BE2C (cell line): ENCODE measurements around the gene HAUS2.
"Not testable (repeated sequence)": the region's sequence is repeated elsewhere in the genome, so short reads cannot be mapped to it uniquely, and the experiment has no call there.

Source experiments
- DNase-seq: peaks from one replicate; pipeline ENCODE4 v3.0.0-alpha.2; 2020
- H3K27me3 ChIP-seq: fragments of 250-450 bp; sonication (Bioruptor Pico); 2 replicates; pipeline ENCODE4 v1.5.1; 2020; ENCODE audit warnings: mild to moderate bottlenecking
- H3K36me3 ChIP-seq: fragments of 250-450 bp; sonication (Bioruptor Pico); 2 replicates; pipeline ENCODE4 v1.5.1; 2020; ENCODE audit warnings: mild to moderate bottlenecking
- H3K4me1 ChIP-seq: fragments of 250-450 bp; sonication (Bioruptor Pico); 2 replicates; pipeline ENCODE4 v1.5.1; 2020
- H3K4me3 ChIP-seq: 2 replicates; pipeline ENCODE4 v1.5.1; 2011; ENCODE audit warnings: low read depth, low read length
- H3K9me3 ChIP-seq: fragments of 250-450 bp; sonication (Bioruptor Pico); 2 replicates; pipeline ENCODE4 v1.5.1; 2020
- TF ChIP-seq, protein P1 (sequence below): IDR thresholded peaks from 2 replicates; pipeline ENCODE4 v1.5.1; 2012; ENCODE audit warnings: mild to moderate bottlenecking, low read depth, low read length

The HAUS2 gene

DNA sequence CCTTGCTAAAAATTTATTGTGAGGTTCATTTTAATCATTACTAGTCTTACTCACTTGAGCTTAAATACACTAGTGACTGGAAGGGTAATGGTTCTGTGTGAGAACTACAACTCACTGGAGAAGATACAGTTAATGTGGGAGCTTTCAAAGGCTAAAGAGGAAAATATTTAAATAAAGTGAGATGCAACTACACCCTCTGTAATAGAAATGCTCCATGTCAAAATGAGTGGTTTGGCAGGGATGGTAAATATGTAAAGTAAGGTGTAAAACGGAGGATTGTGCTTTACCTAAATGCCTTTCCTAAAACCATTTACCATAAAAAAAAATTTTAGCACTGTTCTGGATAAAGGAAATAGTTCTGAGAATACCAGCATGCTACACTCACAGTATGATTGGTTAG lies 15.4 kb upstream of the HAUS2 start:
- no peaks in the 10 kb centered on the region; the same call in 1 of the 2 replicates for H3K9me3 ChIP-seq
- TF ChIP-seq, protein P1, sequence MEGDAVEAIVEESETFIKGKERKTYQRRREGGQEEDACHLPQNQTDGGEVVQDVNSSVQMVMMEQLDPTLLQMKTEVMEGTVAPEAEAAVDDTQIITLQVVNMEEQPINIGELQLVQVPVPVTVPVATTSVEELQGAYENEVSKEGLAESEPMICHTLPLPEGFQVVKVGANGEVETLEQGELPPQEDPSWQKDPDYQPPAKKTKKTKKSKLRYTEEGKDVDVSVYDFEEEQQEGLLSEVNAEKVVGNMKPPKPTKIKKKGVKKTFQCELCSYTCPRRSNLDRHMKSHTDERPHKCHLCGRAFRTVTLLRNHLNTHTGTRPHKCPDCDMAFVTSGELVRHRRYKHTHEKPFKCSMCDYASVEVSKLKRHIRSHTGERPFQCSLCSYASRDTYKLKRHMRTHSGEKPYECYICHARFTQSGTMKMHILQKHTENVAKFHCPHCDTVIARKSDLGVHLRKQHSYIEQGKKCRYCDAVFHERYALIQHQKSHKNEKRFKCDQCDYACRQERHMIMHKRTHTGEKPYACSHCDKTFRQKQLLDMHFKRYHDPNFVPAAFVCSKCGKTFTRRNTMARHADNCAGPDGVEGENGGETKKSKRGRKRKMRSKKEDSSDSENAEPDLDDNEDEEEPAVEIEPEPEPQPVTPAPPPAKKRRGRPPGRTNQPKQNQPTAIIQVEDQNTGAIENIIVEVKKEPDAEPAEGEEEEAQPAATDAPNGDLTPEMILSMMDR = no peak
- no peaks in the 10 kb centered on the region for H3K4me1 ChIP-seq
- no peak overlapping the region for H3K4me3 ChIP-seq
- DNase-seq = no peak
- no peaks in the 10 kb centered on the region for H3K27me3 ChIP-seq
- peaks cover 6% of the 10 kb centered on the region; the same call in 1 of the 2 replicates for H3K36me3 ChIP-seq

- Histone ChIP-seq H3K36me3 (peaks cover 2% of the 10 kb centered on the region; the same call in 1 of the 2 replicates), H3K27me3 (no peaks in the 10 kb centered on the region), H3K9me3 (no peaks in the 10 kb centered on the region), H3K4me1 (no peaks in the 10 kb centered on the region), H3K4me3 (no peak overlapping the region)
- TF ChIP-seq, protein P1 = no peak
- DNase-seq = no peak
These were observed 3.6 kb upstream of the HAUS2 start for GRCh38 chr15:42544853-42545629.

GRCh38 chr15:42547918-42548248 lies 755 bp upstream of the HAUS2 start:
- H3K4me3 ChIP-seq = peak overlapping the region; percentile 94
- H3K4me1 ChIP-seq = no peaks in the 10 kb centered on the region
- no peak for DNase-seq

DNA sequence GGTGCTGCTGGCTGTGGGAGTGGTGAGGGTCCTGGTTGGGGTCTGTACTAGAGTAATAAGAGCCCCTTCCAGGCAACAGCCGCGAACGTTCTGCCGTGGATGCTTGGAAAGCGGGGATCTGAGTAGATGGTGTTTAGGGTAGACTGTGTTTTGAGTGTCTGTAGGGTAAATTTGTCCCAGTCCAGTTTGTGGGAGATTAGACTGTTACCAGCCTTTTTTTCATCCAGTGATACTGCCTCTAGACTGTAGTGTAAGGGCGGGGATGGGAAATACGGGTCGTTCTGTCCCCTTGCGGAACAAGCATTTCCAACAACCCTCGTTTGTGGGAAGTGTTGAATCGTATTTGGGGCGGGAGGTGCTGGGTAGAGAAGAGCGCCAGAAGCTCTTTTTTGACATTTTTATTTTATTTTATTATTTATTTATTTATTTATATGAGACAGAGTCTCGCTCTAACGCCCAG lies 424 bp downstream of the HAUS2 start:
- Histone ChIP-seq H3K4me1 (no peaks in the 10 kb centered on the region), H3K4me3 (peak overlapping the region; percentile 94), H3K36me3 (peaks cover 7% of the 10 kb centered on the region), H3K27me3 (no peaks in the 10 kb centered on the region), H3K9me3 (no peaks in the 10 kb centered on the region)
- TF ChIP-seq, protein P1 = no peak
- peak; percentile 39 for DNase-seq

More at GRCh38 chr15:42547918-42548248, 755 bp upstream of the HAUS2 start:
- no peaks in the 10 kb centered on the region for H3K27me3 ChIP-seq
- no peaks in the 10 kb centered on the region for H3K9me3 ChIP-seq
- H3K36me3 ChIP-seq = peaks cover 2% of the 10 kb centered on the region; the same call in 1 of the 2 replicates
- TF ChIP-seq, protein P1 = no peak

GRCh38 chr15:42549741-42550392 lies 1.2 kb downstream of the HAUS2 start:
- Histone ChIP-seq H3K9me3 (no peaks in the 10 kb centered on the region), H3K27me3 (no peaks in the 10 kb centered on the region), H3K4me1 (no peaks in the 10 kb centered on the region), H3K4me3 (peak overlapping the region; percentile 94), H3K36me3 (peaks cover 6% of the 10 kb centered on the region)
- no peak for DNase-seq
- TF ChIP-seq, protein P1 = no peak

GRCh38 chr15:42553554-42553953 lies 4.9 kb downstream of the HAUS2 start:
- TF ChIP-seq, protein P1 = no peak
- no peak overlapping the region for H3K4me3 ChIP-seq
- H3K9me3 ChIP-seq = no peaks in the 10 kb centered on the region
- peaks cover 7% of the 10 kb centered on the region for H3K36me3 ChIP-seq
- no peaks in the 10 kb centered on the region for H3K27me3 ChIP-seq
- no peak for DNase-seq
- H3K4me1 ChIP-seq = no peaks in the 10 kb centered on the region

DNA sequence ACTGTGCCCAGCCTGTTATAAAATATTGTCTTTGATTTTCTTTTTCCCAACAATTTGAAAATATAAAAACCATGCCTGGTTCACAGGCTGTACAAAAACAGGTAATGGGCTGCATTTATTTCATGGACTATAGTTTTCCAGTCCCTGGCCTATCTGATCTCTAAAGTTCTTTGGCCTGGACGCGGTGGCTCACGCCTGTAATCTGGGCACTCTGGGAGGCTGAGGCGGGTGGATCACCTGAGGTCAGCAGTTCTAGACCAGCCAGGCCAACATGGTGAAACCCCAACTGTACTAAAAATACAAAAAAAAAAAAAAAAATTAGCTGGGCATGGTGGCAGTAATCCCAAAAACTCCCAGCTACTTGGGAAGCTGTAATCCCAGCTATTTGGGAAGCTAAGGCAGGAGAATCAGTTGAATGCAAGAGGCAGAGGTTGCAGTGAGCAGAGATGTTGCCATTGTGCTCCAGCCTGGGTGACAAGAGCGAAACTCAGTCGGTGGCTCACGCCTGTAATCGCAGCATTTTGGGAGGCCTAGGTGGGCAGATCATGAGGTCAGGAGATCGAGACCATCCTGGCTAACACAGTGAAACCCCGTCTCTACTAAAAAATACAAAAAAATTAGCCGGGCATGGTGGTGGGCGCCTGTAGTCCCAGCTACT lies 8.0 kb downstream of the HAUS2 start:
- not testable (repeated sequence) for H3K4me3 ChIP-seq, H3K4me1 ChIP-seq, H3K9me3 ChIP-seq, DNase-seq, H3K27me3 ChIP-seq
- H3K36me3 ChIP-seq = peaks cover 36% of the 10 kb centered on the region
